HCT116 (cell line): ENCODE data around the gene TBP. TPM values are rescaled to one million over a fixed set of nuclear protein-coding genes. Genes with fewer than 3 reads are reported as not detected.

Experiments
- ATAC-seq: fragments of 200-7000 bp; cut with Tn5 transposase; 2 replicates; pipeline ENCODE4 v1.9.1; 2020; ENCODE audit warnings: mild to moderate bottlenecking, moderate library complexity
- BruUV-seq: library from RNA; stranded (reverse); fragments of 400-500 nt; replicated peaks from 2 replicates; lab custom pipeline; 2021; lab: Mats Ljungman, UMichigan
- CTCF ChIA-PET: fragments of 300-600 bp; sonication (Branson Sonifier 250); formaldehyde crosslinking; loops from one replicate; lab custom pipeline; 2021; ENCODE audit warnings: antibody characterized with exemption; lab: Charles Lee
- POLR2A ChIA-PET: fragments of 300-600, 350-600 bp; sonication (Branson Sonifier 250); formaldehyde crosslinking; loops from one replicate; lab custom pipeline; 2021; ENCODE audit warnings: antibody characterized with exemption; lab: Charles Lee
- RAD21 ChIA-PET, 2 experiments: fragments of 300-600 bp; sonication (Branson Sonifier 250); formaldehyde crosslinking; loops; one replicate each; lab custom pipeline; 2023; ENCODE audit warnings: low total read pairs in 2 of 2; ENCODE audit not compliant: uncharacterized antibody in 2 of 2, unreplicated experiment in 2 of 2, low non-redundant PET in 1 of 2; lab: Charles Lee
- DNase-seq: peaks from one replicate; pipeline ENCODE4 v3.0.0-alpha.2; 2010; ENCODE audit warnings: low read depth, low spot score
- H2AFZ ChIP-seq: fragments of 200-600 bp; shearing (Covaris generic), sonication (generic); 2 replicates; pipeline ENCODE4 v1.6.1; 2017; ENCODE audit warnings: low read depth, mixed run types, mixed read lengths, antibody characterized with exemption, low read length; ENCODE audit not compliant: poor library complexity, severe bottlenecking
- H3K27ac ChIP-seq: 2 replicates; pipeline ENCODE4 v1.5.1; 2012; ENCODE audit warnings: low read depth, low read length
- H3K27me3 ChIP-seq: fragments of 200-600 bp; sonication (generic); 2 replicates; pipeline ENCODE4 v1.6.1; 2016; ENCODE audit warnings: mixed run types, low read length, mixed read lengths; ENCODE audit not compliant: insufficient read depth
- H3K36me3 ChIP-seq, 2 experiments: fragments of 200-500 bp in 1 of 2; fragments of 200-600 bp in 1 of 2; sonication (Bioruptor generic) in 1 of 2; sonication (generic) in 1 of 2; 2 replicates each; pipeline versions ENCODE4 v1.5.1 to v1.6.1; 2014 to 2016; ENCODE audit warnings: low read length in 2 of 2, inconsistent platforms in 1 of 2, mixed read lengths in 1 of 2, mixed run types in 1 of 2; ENCODE audit not compliant: insufficient read depth in 2 of 2, control insufficient read depth in 1 of 2
- H3K4me1 ChIP-seq, 2 experiments: fragments of 200-600 bp in 1 of 2; sonication (generic) in 1 of 2; 2 replicates each; pipeline versions ENCODE4 v1.5.1 to v1.6.1; 2012 to 2017; ENCODE audit warnings: low read length in 2 of 2, inconsistent platforms in 1 of 2, mild to moderate bottlenecking in 1 of 2, mixed read lengths in 1 of 2, mixed run types in 1 of 2, moderate library complexity in 1 of 2; ENCODE audit not compliant: insufficient read depth in 2 of 2, control insufficient read depth in 1 of 2
- H3K4me2 ChIP-seq: fragments of 200-600 bp; sonication (generic); 2 replicates; pipeline ENCODE4 v1.6.1; 2017; ENCODE audit warnings: mixed run types, low read length, mixed read lengths
- H3K4me3 ChIP-seq, 2 experiments: fragments of 200-600 bp in 1 of 2; sonication (generic) in 1 of 2; replicated peaks in 1 of 2; 2 replicates each; pipeline ENCODE4 v1.5.1; 2011 to 2016; ENCODE audit warnings: low read length in 2 of 2, control low read depth in 1 of 2, low read depth in 1 of 2, mild to moderate bottlenecking in 1 of 2, mixed read lengths in 1 of 2, mixed run types in 1 of 2
- H3K79me2 ChIP-seq: fragments of 200-600 bp; sonication (generic); 2 replicates; pipeline ENCODE4 v1.6.1; 2017; ENCODE audit warnings: mild to moderate bottlenecking, mixed run types, low read length, moderate library complexity, mixed read lengths; ENCODE audit not compliant: insufficient read depth
- H3K9ac ChIP-seq: fragments of 200-600 bp; sonication (generic); 2 replicates; pipeline ENCODE4 v1.6.1; 2016; ENCODE audit warnings: low read length, mixed read lengths
- H3K9me2 ChIP-seq: fragments of 200-600 bp; sonication (generic), shearing (Covaris generic); 2 replicates; pipeline ENCODE4 v1.6.1; 2017; ENCODE audit warnings: mixed run types, mild to moderate bottlenecking, moderate library complexity; ENCODE audit not compliant: insufficient read depth
- H3K9me3 ChIP-seq, 2 experiments: fragments of 200-500 bp in 1 of 2; fragments of 200-600 bp in 1 of 2; sonication (Bioruptor generic) in 1 of 2; sonication (generic) in 1 of 2; 2 replicates each; pipeline ENCODE4 v1.6.1; 2014 to 2017; ENCODE audit warnings: low read length in 2 of 2, mixed read lengths in 2 of 2, inconsistent platforms in 1 of 2, low read depth in 1 of 2, mild to moderate bottlenecking in 1 of 2, mixed run types in 1 of 2, moderate library complexity in 1 of 2; ENCODE audit not compliant: control insufficient read depth in 1 of 2, insufficient read depth in 1 of 2
- H4K20me1 ChIP-seq: fragments of 200-600 bp; sonication (generic), shearing (Covaris generic); 2 replicates; pipeline ENCODE4 v1.6.1; 2017; ENCODE audit warnings: mixed run types, mild to moderate bottlenecking, moderate library complexity; ENCODE audit not compliant: insufficient read depth
- ATF3 ChIP-seq: IDR thresholded peaks from 2 replicates; pipeline ENCODE4 v1.6.1; 2012
- CBX3 ChIP-seq: IDR thresholded peaks from 2 replicates; pipeline ENCODE4 v1.6.1; 2012; ENCODE audit warnings: low read depth
- ELF1 ChIP-seq: IDR thresholded peaks from 2 replicates; pipeline ENCODE4 v1.6.1; 2012; ENCODE audit warnings: low read depth, borderline replicate concordance
- EZH2 ChIP-seq: fragments of 200-600 bp; sonication (generic); IDR thresholded peaks from 2 replicates; pipeline ENCODE4 v1.6.1; 2017; ENCODE audit warnings: antibody characterized with exemption, mixed run types
- FOSL1 ChIP-seq: IDR thresholded peaks from 2 replicates; pipeline ENCODE4 v1.6.1; 2012; ENCODE audit warnings: low read depth
- JUND ChIP-seq: IDR thresholded peaks from 2 replicates; pipeline ENCODE4 v1.6.1; 2012
- SIN3A ChIP-seq: IDR thresholded peaks from 2 replicates; pipeline ENCODE4 v1.6.1; 2012; ENCODE audit warnings: low read depth
- SP1 ChIP-seq: IDR thresholded peaks from 2 replicates; pipeline ENCODE4 v1.6.1; 2012; ENCODE audit warnings: low read depth
- ZNF274 ChIP-seq: fragments of 200-500 bp; sonication (Bioruptor generic); IDR thresholded peaks from 2 replicates; pipeline ENCODE4 v1.6.1; 2014; ENCODE audit warnings: mild to moderate bottlenecking, low read depth, low read length, inconsistent platforms
- intact Hi-C: fragments of 100-400 bp; cut with micrococcal nuclease; formaldehyde crosslinking; loops from 2 replicates; pipeline ENCODE4 v1.10.0; 2022
- total RNA-seq: library from RNA; stranded (reverse); gene quantifications from one replicate; pipeline ENCODE4 v1.2.1, GENCODE V29; 2021; ENCODE audit not compliant: unreplicated experiment
- TF ChIP-seq, protein P1 (sequence below): IDR thresholded peaks from 2 replicates; pipeline ENCODE4 v1.6.1; 2012
- TF ChIP-seq, protein P2 (sequence below): IDR thresholded peaks from 2 replicates; pipeline ENCODE4 v1.6.1; 2011; ENCODE audit warnings: mild to moderate bottlenecking, low read length, moderate library complexity; ENCODE audit not compliant: insufficient replicate concordance; ENCODE audit errors: extremely low read depth

The TBP gene
- total RNA-seq, 1 experiment from 2014 or later, result 22.7 TPM

DNA sequence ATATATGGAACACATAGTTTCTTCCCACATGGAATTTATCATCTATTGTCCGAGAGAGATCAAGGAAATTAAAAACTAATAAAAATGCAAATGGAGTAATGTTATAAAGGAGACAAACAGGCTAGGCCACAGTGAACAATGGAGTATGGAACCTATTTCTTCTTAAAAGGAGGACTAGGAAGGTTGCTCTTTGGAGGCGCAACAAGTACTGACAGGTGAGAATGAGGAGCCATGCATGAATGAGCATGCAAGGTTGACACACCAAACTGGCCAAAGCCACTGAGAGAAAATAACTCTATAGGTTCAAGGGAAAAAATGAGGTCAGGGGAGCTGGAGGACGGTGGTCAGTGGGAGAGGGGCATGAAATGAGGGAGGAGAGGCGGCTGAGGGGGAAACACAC is 41.9 kb upstream of the TBP start:
- no peaks in the 10 kb centered on the region for H4K20me1 ChIP-seq
- no peaks in the 10 kb centered on the region for H3K27me3 ChIP-seq
- H3K4me2 ChIP-seq, result no peak overlapping the region
- ATAC-seq (no peak), DNase-seq (no peak)
- CTCF ChIA-PET, result no interaction called here
- BruUV-seq, result no TSS peak
- H3K4me3 ChIP-seq, result no peak overlapping the region
- no peaks in the 10 kb centered on the region; a peak in 1 of 4 replicates for H3K36me3 ChIP-seq
- H3K9me3 ChIP-seq, result no peaks in the 10 kb centered on the region
- TF ChIP-seq SIN3A (no peak), SP1 (no peak)
- no peak overlapping the region for H3K9ac ChIP-seq
- H3K27ac ChIP-seq, result no peak overlapping the region
- no peaks in the 10 kb centered on the region for H3K9me2 ChIP-seq
- POLR2A ChIA-PET, result no interaction called here
- no peak overlapping the region for H2AFZ ChIP-seq
- no peaks in the 10 kb centered on the region for H3K4me1 ChIP-seq
- RAD21 ChIA-PET, result no interaction called here
- intact Hi-C loops, result no loop called here
- H3K79me2 ChIP-seq, result no peaks in the 10 kb centered on the region

DNA sequence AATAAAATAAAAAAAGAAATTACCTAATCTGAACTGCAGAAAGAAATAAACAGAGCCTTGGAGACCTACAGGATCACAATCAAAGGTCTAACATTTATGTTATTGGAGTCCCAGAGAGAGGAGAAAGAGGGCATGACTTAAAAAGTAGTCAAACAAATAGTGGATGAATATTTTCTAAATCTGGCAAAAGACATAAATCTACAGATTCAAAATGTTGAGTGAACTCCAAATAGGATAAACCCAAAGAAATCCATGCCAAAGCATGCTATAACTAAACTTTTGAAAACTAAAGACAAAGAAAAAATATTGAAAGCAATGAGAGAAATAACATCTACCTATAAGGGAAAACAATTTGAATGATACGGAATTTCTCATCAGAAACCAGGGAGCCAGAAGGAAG is 39.3 kb upstream of the TBP start:
- Histone ChIP-seq H3K4me1 (no peaks in the 10 kb centered on the region), H3K9me2 (no peaks in the 10 kb centered on the region), H3K9ac (no peak overlapping the region), H3K27ac (no peak overlapping the region), H4K20me1 (no peaks in the 10 kb centered on the region), H3K9me3 (no peaks in the 10 kb centered on the region), H3K27me3 (peaks cover 5% of the 10 kb centered on the region; the same call in 1 of the 2 replicates), H3K79me2 (no peaks in the 10 kb centered on the region), H3K36me3 (no peaks in the 10 kb centered on the region; a peak in 1 of 4 replicates), H3K4me2 (no peak overlapping the region), H2AFZ (no peak overlapping the region), H3K4me3 (no peak overlapping the region)
- CTCF ChIA-PET, result no interaction called here
- intact Hi-C loops, result loop anchor here (5.0 kb wide), 1 partner anchor 1558 kb away; no protein-coding TSS in a partner anchor
- ATAC-seq, result no peak
- TF ChIP-seq ATF3, result no peak
- TF ChIP-seq ZNF274, result no peak
- TF ChIP-seq, protein P1, sequence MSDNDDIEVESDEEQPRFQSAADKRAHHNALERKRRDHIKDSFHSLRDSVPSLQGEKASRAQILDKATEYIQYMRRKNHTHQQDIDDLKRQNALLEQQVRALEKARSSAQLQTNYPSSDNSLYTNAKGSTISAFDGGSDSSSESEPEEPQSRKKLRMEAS, result no peak
- no peak for TF ChIP-seq SP1
- no peak for TF ChIP-seq FOSL1
- TF ChIP-seq, protein P2, sequence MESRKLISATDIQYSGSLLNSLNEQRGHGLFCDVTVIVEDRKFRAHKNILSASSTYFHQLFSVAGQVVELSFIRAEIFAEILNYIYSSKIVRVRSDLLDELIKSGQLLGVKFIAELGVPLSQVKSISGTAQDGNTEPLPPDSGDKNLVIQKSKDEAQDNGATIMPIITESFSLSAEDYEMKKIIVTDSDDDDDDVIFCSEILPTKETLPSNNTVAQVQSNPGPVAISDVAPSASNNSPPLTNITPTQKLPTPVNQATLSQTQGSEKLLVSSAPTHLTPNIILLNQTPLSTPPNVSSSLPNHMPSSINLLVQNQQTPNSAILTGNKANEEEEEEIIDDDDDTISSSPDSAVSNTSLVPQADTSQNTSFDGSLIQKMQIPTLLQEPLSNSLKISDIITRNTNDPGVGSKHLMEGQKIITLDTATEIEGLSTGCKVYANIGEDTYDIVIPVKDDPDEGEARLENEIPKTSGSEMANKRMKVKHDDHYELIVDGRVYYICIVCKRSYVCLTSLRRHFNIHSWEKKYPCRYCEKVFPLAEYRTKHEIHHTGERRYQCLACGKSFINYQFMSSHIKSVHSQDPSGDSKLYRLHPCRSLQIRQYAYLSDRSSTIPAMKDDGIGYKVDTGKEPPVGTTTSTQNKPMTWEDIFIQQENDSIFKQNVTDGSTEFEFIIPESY, result no peak
- TF ChIP-seq CBX3, result no peak
- no peak for TF ChIP-seq JUND
- no peak for TF ChIP-seq ELF1
- no peak for TF ChIP-seq EZH2
- DNase-seq, result no peak
- POLR2A ChIA-PET, result no interaction called here
- BruUV-seq, result no TSS peak
- RAD21 ChIA-PET, result no interaction called here
